HL-60 (cell line): ENCODE results near the gene BLOC1S4.

Experiments used
- DNase-seq, 2 experiments: peaks; one replicate each; pipeline ENCODE4 v3.0.0-alpha.2; 2010 to 2020; ENCODE audit warnings: low read depth in 1 of 2, low spot score in 1 of 2
- H3K27ac ChIP-seq: fragments of 250-450 bp; sonication (Bioruptor Pico); replicated peaks from 2 replicates; pipeline ENCODE4 v1.5.1; 2020; ENCODE audit warnings: mild to moderate bottlenecking, moderate library complexity
- H3K27me3 ChIP-seq: fragments of 250-450 bp; sonication (Bioruptor Pico); 2 replicates; pipeline ENCODE4 v1.5.1; 2021; ENCODE audit warnings: mild to moderate bottlenecking, moderate library complexity; ENCODE audit not compliant: insufficient read depth, poor library complexity, severe bottlenecking
- H3K4me3 ChIP-seq: replicated peaks from 2 replicates; pipeline ENCODE4 v1.5.1; 2011; ENCODE audit warnings: mild to moderate bottlenecking, control low read depth, low read length; ENCODE audit not compliant: insufficient read depth
- GABPA ChIP-seq: IDR thresholded peaks from 2 replicates; pipeline ENCODE4 v1.6.1; 2012; ENCODE audit warnings: low read depth
- POLR2AphosphoS5 ChIP-seq: IDR thresholded peaks from 2 replicates; pipeline ENCODE4 v1.6.1; 2012; ENCODE audit warnings: low read depth
- SPI1 ChIP-seq: IDR thresholded peaks from 2 replicates; pipeline ENCODE4 v1.6.1; 2012; ENCODE audit warnings: low read depth, mild to moderate bottlenecking, borderline replicate concordance
- TF ChIP-seq, protein P1 (sequence below): IDR thresholded peaks from one replicate; pipeline ENCODE4 v1.5.1; 2011; ENCODE audit warnings: low read length, control low read depth, inconsistent platforms; ENCODE audit not compliant: insufficient read depth
- TF ChIP-seq, protein P2 (sequence below): IDR thresholded peaks from 2 replicates; pipeline ENCODE4 v1.6.1; 2012; ENCODE audit warnings: low read depth; ENCODE audit not compliant: insufficient replicate concordance

Gene BLOC1S4

DNA sequence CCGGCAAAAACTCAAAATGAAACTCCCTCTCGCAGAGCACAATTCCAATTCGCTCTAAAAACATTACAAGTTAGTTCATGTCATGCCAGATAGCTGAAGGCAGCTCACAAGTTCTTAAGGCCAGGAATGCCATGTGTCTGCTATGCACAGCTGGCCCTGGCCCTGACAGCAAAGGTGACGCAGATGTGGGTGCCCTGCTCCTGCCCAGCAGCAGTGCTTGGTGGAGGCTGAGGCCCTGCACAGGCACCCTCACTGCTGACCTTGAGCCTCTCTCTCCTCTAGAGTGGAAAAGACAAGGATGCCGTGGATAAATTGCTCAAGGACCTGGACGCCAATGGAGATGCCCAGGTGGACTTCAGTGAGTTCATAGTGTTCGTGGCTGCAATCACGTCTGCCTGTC, 19.4 kb upstream of the BLOC1S4 start:
- no peak for DNase-seq
- Histone ChIP-seq H3K27me3 (no peaks in the 10 kb centered on the region), H3K27ac (peak overlapping the region; percentile 88), H3K4me3 (no peak overlapping the region)
- TF ChIP-seq, protein P1, sequence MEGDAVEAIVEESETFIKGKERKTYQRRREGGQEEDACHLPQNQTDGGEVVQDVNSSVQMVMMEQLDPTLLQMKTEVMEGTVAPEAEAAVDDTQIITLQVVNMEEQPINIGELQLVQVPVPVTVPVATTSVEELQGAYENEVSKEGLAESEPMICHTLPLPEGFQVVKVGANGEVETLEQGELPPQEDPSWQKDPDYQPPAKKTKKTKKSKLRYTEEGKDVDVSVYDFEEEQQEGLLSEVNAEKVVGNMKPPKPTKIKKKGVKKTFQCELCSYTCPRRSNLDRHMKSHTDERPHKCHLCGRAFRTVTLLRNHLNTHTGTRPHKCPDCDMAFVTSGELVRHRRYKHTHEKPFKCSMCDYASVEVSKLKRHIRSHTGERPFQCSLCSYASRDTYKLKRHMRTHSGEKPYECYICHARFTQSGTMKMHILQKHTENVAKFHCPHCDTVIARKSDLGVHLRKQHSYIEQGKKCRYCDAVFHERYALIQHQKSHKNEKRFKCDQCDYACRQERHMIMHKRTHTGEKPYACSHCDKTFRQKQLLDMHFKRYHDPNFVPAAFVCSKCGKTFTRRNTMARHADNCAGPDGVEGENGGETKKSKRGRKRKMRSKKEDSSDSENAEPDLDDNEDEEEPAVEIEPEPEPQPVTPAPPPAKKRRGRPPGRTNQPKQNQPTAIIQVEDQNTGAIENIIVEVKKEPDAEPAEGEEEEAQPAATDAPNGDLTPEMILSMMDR, result no peak
- TF ChIP-seq GABPA, result no peak
- no peak for TF ChIP-seq POLR2AphosphoS5

DNA sequence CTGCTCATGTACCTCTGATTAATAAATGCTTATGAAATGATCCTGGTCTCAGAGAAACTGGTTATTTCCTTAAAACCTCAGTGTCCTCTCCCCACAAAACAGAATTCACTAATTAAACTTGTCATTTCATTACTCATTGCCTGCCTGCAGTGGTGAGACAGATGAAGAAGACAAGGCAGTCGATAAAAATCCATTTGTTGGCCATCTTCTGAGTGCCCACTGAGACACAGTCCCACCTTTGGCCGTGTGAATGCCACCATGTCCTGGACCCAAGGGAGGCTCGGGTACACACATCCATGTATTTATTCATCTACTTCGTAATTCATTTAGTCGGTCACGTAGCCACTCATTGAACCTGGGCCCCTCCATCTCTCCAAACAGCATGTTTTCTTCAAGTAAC, 18.8 kb upstream of the BLOC1S4 start:
- H3K27ac ChIP-seq, result peak overlapping the region; percentile 88
- no peak overlapping the region for H3K4me3 ChIP-seq
- DNase-seq, result no peak
- H3K27me3 ChIP-seq, result no peaks in the 10 kb centered on the region
- TF ChIP-seq, protein P1, result no peak
- no peak for TF ChIP-seq POLR2AphosphoS5
- no peak for TF ChIP-seq SPI1
- TF ChIP-seq, protein P2, sequence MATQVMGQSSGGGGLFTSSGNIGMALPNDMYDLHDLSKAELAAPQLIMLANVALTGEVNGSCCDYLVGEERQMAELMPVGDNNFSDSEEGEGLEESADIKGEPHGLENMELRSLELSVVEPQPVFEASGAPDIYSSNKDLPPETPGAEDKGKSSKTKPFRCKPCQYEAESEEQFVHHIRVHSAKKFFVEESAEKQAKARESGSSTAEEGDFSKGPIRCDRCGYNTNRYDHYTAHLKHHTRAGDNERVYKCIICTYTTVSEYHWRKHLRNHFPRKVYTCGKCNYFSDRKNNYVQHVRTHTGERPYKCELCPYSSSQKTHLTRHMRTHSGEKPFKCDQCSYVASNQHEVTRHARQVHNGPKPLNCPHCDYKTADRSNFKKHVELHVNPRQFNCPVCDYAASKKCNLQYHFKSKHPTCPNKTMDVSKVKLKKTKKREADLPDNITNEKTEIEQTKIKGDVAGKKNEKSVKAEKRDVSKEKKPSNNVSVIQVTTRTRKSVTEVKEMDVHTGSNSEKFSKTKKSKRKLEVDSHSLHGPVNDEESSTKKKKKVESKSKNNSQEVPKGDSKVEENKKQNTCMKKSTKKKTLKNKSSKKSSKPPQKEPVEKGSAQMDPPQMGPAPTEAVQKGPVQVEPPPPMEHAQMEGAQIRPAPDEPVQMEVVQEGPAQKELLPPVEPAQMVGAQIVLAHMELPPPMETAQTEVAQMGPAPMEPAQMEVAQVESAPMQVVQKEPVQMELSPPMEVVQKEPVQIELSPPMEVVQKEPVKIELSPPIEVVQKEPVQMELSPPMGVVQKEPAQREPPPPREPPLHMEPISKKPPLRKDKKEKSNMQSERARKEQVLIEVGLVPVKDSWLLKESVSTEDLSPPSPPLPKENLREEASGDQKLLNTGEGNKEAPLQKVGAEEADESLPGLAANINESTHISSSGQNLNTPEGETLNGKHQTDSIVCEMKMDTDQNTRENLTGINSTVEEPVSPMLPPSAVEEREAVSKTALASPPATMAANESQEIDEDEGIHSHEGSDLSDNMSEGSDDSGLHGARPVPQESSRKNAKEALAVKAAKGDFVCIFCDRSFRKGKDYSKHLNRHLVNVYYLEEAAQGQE, result no peak
- TF ChIP-seq GABPA, result no peak

DNA sequence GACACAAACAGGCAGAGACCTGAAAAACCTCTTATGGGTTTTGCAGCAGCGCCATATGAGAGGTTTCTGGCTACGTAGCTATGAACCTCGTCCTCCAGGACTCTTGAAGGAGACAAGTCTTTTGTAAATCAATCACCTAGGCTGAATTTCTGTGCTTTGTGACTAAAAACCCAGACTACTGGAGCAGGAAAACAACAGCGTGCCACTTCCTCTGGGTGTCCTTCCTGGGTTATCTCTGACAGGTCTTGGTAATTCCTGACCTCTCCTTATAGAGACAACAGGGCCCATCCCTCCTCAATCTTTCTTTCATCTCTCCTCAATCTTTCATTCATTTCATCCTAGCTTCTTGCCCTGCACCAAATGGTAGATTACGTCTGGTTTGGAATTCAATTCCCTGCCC, 16.6 kb upstream of the BLOC1S4 start:
- Histone ChIP-seq H3K27ac (no peak overlapping the region), H3K27me3 (no peaks in the 10 kb centered on the region), H3K4me3 (no peak overlapping the region)
- DNase-seq, result no peak
- TF ChIP-seq SPI1 (no peak), POLR2AphosphoS5 (no peak), GABPA (no peak)
- TF ChIP-seq, protein P1, result no peak
- TF ChIP-seq, protein P2, result no peak

DNA sequence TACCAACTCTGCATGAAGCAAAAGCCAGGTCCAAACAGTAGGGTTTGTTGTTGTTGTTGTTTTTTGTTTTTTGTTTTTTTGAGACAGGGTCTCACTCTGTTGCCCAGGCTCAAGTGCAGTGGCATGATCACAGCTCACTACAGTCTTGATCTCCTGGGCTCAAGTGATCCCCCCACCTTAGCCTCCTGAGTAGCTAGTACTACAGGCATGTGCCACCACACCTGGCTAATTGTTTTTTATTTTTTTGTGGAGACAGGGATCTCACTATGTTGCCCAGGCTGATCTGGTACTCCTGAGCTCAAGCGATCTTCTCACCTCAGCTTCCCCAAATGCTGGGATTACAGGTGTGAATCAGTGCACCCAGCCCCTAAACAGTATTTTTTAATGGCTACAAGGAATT, 16.1 kb upstream of the BLOC1S4 start:
- DNase-seq, result no peak
- H3K27me3 ChIP-seq, result no peaks in the 10 kb centered on the region
- TF ChIP-seq GABPA, result no peak
- TF ChIP-seq POLR2AphosphoS5, result no peak
- TF ChIP-seq SPI1, result no peak
- TF ChIP-seq, protein P1, result no peak
- TF ChIP-seq, protein P2, result no peak
- no peak overlapping the region for H3K27ac ChIP-seq
- H3K4me3 ChIP-seq, result no peak overlapping the region
